Neural cell (in vitro differentiated cells): ENCODE data around the gene FAM236C.
"Not testable (repeated sequence)": the region's sequence is repeated elsewhere in the genome, so short reads cannot be mapped to it uniquely, and the experiment has no call there.

Experiments used
- EP300 ChIP-seq: fragments of 450-650 bp; conservative IDR thresholded peaks from 2 replicates; pipeline ENCODE4 v1.6.1; 2014; ENCODE audit warnings: antibody characterized with exemption, mild to moderate bottlenecking, moderate library complexity; ENCODE audit not compliant: poor library complexity, severe bottlenecking
- EZH2 ChIP-seq: fragments of 200-600, 300-800 bp; shearing (Covaris generic), sonication (generic); IDR thresholded peaks from 2 replicates; pipeline ENCODE4 v1.6.1; 2014; ENCODE audit warnings: antibody characterized with exemption, low read length, borderline replicate concordance, mild to moderate bottlenecking; ENCODE audit not compliant: insufficient read depth, poor library complexity, severe bottlenecking
- MXI1 ChIP-seq: fragments of 450-650 bp; conservative IDR thresholded peaks from 2 replicates; pipeline ENCODE4 v1.6.1; 2014; ENCODE audit warnings: antibody characterized with exemption, mild to moderate bottlenecking; ENCODE audit not compliant: poor library complexity, severe bottlenecking
- POLR2AphosphoS5 ChIP-seq: IDR thresholded peaks from 2 replicates; pipeline ENCODE4 v1.6.1; 2012
- RAD21 ChIP-seq: fragments of 450-650 bp; conservative IDR thresholded peaks from 2 replicates; pipeline ENCODE4 v1.6.1; 2014; ENCODE audit warnings: antibody characterized with exemption, mild to moderate bottlenecking, moderate library complexity
- SMC3 ChIP-seq: fragments of 450-650 bp; conservative IDR thresholded peaks from 2 replicates; pipeline ENCODE4 v1.6.1; 2014; ENCODE audit warnings: antibody characterized with exemption, mild to moderate bottlenecking, moderate library complexity; ENCODE audit not compliant: poor library complexity
- TAF1 ChIP-seq: IDR thresholded peaks from 2 replicates; pipeline ENCODE4 v1.6.1; 2012; ENCODE audit warnings: low read depth
- TF ChIP-seq, protein P1 (sequence below): fragments of 450-650 bp; IDR thresholded peaks from 2 replicates; pipeline ENCODE4 v1.5.1; 2014; ENCODE audit warnings: antibody characterized with exemption, mild to moderate bottlenecking, moderate library complexity; ENCODE audit not compliant: poor library complexity, severe bottlenecking
- TF ChIP-seq, protein P2 (sequence below): IDR thresholded peaks from 2 replicates; pipeline ENCODE4 v1.6.1; 2012; ENCODE audit warnings: borderline replicate concordance

DNA sequence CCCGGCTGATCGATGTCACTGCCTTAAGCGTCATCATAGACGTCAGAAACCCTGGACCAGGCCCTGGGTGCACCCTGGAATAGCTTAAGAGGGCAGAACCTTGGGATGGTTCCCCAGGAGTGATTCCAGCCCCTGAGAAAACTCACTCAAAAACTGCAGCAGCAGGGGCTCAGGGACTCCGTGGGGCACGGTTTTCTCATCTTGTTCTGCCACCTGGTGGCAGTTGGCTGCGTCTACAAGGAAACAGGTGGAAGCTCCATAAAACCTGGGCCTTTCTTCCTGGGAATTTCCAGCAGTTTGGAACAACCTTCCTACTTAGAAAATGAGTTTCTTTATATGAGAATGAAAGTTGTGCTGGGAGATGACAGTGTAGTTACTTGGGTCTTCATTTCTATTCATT, 24.0 kb downstream of the FAM236C start:
- TF ChIP-seq, protein P1, sequence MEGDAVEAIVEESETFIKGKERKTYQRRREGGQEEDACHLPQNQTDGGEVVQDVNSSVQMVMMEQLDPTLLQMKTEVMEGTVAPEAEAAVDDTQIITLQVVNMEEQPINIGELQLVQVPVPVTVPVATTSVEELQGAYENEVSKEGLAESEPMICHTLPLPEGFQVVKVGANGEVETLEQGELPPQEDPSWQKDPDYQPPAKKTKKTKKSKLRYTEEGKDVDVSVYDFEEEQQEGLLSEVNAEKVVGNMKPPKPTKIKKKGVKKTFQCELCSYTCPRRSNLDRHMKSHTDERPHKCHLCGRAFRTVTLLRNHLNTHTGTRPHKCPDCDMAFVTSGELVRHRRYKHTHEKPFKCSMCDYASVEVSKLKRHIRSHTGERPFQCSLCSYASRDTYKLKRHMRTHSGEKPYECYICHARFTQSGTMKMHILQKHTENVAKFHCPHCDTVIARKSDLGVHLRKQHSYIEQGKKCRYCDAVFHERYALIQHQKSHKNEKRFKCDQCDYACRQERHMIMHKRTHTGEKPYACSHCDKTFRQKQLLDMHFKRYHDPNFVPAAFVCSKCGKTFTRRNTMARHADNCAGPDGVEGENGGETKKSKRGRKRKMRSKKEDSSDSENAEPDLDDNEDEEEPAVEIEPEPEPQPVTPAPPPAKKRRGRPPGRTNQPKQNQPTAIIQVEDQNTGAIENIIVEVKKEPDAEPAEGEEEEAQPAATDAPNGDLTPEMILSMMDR: not testable (repeated sequence)
- not testable (repeated sequence) for TF ChIP-seq EZH2, RAD21, EP300, MXI1, POLR2AphosphoS5, TAF1, SMC3
- TF ChIP-seq, protein P2, sequence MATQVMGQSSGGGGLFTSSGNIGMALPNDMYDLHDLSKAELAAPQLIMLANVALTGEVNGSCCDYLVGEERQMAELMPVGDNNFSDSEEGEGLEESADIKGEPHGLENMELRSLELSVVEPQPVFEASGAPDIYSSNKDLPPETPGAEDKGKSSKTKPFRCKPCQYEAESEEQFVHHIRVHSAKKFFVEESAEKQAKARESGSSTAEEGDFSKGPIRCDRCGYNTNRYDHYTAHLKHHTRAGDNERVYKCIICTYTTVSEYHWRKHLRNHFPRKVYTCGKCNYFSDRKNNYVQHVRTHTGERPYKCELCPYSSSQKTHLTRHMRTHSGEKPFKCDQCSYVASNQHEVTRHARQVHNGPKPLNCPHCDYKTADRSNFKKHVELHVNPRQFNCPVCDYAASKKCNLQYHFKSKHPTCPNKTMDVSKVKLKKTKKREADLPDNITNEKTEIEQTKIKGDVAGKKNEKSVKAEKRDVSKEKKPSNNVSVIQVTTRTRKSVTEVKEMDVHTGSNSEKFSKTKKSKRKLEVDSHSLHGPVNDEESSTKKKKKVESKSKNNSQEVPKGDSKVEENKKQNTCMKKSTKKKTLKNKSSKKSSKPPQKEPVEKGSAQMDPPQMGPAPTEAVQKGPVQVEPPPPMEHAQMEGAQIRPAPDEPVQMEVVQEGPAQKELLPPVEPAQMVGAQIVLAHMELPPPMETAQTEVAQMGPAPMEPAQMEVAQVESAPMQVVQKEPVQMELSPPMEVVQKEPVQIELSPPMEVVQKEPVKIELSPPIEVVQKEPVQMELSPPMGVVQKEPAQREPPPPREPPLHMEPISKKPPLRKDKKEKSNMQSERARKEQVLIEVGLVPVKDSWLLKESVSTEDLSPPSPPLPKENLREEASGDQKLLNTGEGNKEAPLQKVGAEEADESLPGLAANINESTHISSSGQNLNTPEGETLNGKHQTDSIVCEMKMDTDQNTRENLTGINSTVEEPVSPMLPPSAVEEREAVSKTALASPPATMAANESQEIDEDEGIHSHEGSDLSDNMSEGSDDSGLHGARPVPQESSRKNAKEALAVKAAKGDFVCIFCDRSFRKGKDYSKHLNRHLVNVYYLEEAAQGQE: not testable (repeated sequence)
